ENCODE measurements around the gene VWA8. TPM values are rescaled to one million over a fixed set of nuclear protein-coding genes. Genes with fewer than 3 reads are reported as not detected.
A peak's percentile ranks its signal among the peaks of the same experiment; 100 is the strongest.

Gene VWA8
- total RNA-seq, 1 experiment from 2014 or later, result 22.6 TPM

DNA sequence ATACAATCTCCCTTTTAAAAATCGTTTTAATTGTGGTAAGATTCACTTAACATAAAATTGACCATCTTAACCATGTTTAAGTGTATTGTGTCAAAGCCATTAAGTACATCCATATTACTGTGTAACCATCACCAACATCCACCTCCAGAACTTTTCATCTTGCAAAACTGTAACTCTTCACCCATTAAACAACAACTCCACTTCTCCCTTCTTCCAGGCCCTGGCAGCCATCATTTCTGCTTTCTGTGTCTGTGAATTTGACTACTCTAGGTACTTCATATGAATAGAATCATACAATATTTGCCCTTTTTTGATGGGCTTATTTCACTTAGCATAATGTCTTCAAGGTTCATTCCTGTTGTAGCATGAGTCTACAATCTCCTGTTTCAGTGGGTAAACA, 36.5 kb upstream of the VWA8 start:
- Histone ChIP-seq H3K27me3 (ENCODE audit: insufficient read depth, low read length) (no peaks in the 10 kb centered on the region), H2AFZ (ENCODE audit: low read depth, low read length, poor library complexity, severe bottlenecking) (no peak overlapping the region), H4K20me1 (ENCODE audit: insufficient read depth) (no peaks in the 10 kb centered on the region), H3K79me2 (ENCODE audit: insufficient read depth, low read length) (no peaks in the 10 kb centered on the region), H3K9ac (ENCODE audit: low read length) (no peak overlapping the region), H3K9me3 (ENCODE audit: control insufficient read depth in 1 of 2, insufficient read depth in 1 of 2, low read depth in 1 of 2, low read length in 2 of 2) (no peaks in the 10 kb centered on the region), H3K9me2 (ENCODE audit: insufficient read depth) (no peaks in the 10 kb centered on the region), H3K4me3 (replicated peaks in 1 of 2; ENCODE audit: low read depth in 1 of 2, low read length in 2 of 2) (no peak overlapping the region), H3K27ac (ENCODE audit: low read depth, low read length) (no peak overlapping the region), H3K4me1 (ENCODE audit: control insufficient read depth in 1 of 2, insufficient read depth in 2 of 2, low read length in 2 of 2) (no peaks in the 10 kb centered on the region), H3K4me2 (ENCODE audit: low read length) (no peak overlapping the region), H3K36me3 (ENCODE audit: control insufficient read depth in 1 of 2, insufficient read depth in 2 of 2, low read length in 2 of 2) (no peaks in the 10 kb centered on the region)
- intact Hi-C loops (cut with micrococcal nuclease), result no loop called here
- ATAC-seq, result no peak
- ChIA-PET RAD21 (ENCODE audit: low non-redundant PET in 1 of 2, low total read pairs in 2 of 2, uncharacterized antibody in 2 of 2, unreplicated experiment in 2 of 2) (no interaction called here), POLR2A (no interaction called here), CTCF (no interaction called here)
- BruUV-seq (replicated peaks), result no TSS peak
- DNase-seq (ENCODE audit: low read depth, low spot score), result no peak
- no peak for TF ChIP-seq EGR1 (IDR thresholded peaks at IDR 0.05; ENCODE audit: low read depth)
- TF ChIP-seq, protein P1, sequence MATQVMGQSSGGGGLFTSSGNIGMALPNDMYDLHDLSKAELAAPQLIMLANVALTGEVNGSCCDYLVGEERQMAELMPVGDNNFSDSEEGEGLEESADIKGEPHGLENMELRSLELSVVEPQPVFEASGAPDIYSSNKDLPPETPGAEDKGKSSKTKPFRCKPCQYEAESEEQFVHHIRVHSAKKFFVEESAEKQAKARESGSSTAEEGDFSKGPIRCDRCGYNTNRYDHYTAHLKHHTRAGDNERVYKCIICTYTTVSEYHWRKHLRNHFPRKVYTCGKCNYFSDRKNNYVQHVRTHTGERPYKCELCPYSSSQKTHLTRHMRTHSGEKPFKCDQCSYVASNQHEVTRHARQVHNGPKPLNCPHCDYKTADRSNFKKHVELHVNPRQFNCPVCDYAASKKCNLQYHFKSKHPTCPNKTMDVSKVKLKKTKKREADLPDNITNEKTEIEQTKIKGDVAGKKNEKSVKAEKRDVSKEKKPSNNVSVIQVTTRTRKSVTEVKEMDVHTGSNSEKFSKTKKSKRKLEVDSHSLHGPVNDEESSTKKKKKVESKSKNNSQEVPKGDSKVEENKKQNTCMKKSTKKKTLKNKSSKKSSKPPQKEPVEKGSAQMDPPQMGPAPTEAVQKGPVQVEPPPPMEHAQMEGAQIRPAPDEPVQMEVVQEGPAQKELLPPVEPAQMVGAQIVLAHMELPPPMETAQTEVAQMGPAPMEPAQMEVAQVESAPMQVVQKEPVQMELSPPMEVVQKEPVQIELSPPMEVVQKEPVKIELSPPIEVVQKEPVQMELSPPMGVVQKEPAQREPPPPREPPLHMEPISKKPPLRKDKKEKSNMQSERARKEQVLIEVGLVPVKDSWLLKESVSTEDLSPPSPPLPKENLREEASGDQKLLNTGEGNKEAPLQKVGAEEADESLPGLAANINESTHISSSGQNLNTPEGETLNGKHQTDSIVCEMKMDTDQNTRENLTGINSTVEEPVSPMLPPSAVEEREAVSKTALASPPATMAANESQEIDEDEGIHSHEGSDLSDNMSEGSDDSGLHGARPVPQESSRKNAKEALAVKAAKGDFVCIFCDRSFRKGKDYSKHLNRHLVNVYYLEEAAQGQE (IDR thresholded peaks at IDR 0.05; ENCODE audit: low read depth), result no peak
- no peak for TF ChIP-seq SRF (IDR thresholded peaks at IDR 0.05; ENCODE audit: low read depth)
- no peak for TF ChIP-seq JUND (IDR thresholded peaks at IDR 0.05)
- TF ChIP-seq SP1 (IDR thresholded peaks at IDR 0.05; ENCODE audit: low read depth), result no peak
- no peak for TF ChIP-seq POLR2A (IDR thresholded peaks at IDR 0.05; ENCODE audit: borderline replicate concordance, extremely low read depth, insufficient read depth, insufficient read length)
- TF ChIP-seq CBX3 (IDR thresholded peaks at IDR 0.05; ENCODE audit: low read depth), result no peak
- no peak for TF ChIP-seq EZH2phosphoT487 (IDR thresholded peaks at IDR 0.05; ENCODE audit: borderline replicate concordance)

DNA sequence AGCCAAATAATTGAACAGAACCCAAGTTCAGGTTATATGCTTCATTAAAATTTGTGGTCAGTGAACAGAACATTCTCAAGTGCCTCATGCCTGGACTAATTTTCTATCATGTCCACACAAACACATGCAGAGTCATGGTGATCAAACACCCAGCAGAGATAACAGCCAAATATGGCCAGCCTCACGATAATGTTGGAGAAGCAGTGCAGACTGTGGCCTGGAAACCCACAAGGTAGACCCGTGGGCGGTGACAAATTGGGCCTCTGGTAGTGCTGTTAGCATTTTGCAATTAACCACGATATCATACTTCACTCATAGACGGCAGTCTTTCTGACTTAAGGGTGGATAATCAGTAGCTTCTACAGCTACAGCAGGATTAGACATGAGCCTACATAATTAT, 35.0 kb upstream of the VWA8 start:
- POLR2A ChIA-PET, result no interaction called here
- Histone ChIP-seq H3K9ac (ENCODE audit: low read length) (no peak overlapping the region), H3K4me3 (replicated peaks in 1 of 2; ENCODE audit: low read depth in 1 of 2, low read length in 2 of 2) (no peak overlapping the region), H3K36me3 (ENCODE audit: control insufficient read depth in 1 of 2, insufficient read depth in 2 of 2, low read length in 2 of 2) (no peaks in the 10 kb centered on the region), H2AFZ (ENCODE audit: low read depth, low read length, poor library complexity, severe bottlenecking) (peak overlapping the region; percentile 38), H3K9me2 (ENCODE audit: insufficient read depth) (no peaks in the 10 kb centered on the region), H3K27ac (ENCODE audit: low read depth, low read length) (no peak overlapping the region), H3K9me3 (ENCODE audit: control insufficient read depth in 1 of 2, insufficient read depth in 1 of 2, low read depth in 1 of 2, low read length in 2 of 2) (no peaks in the 10 kb centered on the region), H3K79me2 (ENCODE audit: insufficient read depth, low read length) (no peaks in the 10 kb centered on the region), H4K20me1 (ENCODE audit: insufficient read depth) (no peaks in the 10 kb centered on the region), H3K27me3 (ENCODE audit: insufficient read depth, low read length) (no peaks in the 10 kb centered on the region), H3K4me2 (ENCODE audit: low read length) (no peak overlapping the region), H3K4me1 (ENCODE audit: control insufficient read depth in 1 of 2, insufficient read depth in 2 of 2, low read length in 2 of 2) (no peaks in the 10 kb centered on the region)
- CTCF ChIA-PET, result no interaction called here
- RAD21 ChIA-PET (ENCODE audit: low non-redundant PET in 1 of 2, low total read pairs in 2 of 2, uncharacterized antibody in 2 of 2, unreplicated experiment in 2 of 2), result no interaction called here
- TF ChIP-seq JUND (IDR thresholded peaks at IDR 0.05) (no peak), SRF (IDR thresholded peaks at IDR 0.05; ENCODE audit: low read depth) (no peak)
- no TSS peak for BruUV-seq (replicated peaks)
- no peak for ATAC-seq
- no peak for DNase-seq (ENCODE audit: low read depth, low spot score)
- intact Hi-C loops (cut with micrococcal nuclease), result no loop called here

All from HCT116 (cell line).